ENCODE data around the gene EIF3B.
A peak's percentile ranks its signal among the peaks of the same experiment; 100 is the strongest.
"Not testable (repeated sequence)": the region's sequence is repeated elsewhere in the genome, so short reads cannot be mapped to it uniquely, and the experiment has no call there.

The EIF3B gene

DNA sequence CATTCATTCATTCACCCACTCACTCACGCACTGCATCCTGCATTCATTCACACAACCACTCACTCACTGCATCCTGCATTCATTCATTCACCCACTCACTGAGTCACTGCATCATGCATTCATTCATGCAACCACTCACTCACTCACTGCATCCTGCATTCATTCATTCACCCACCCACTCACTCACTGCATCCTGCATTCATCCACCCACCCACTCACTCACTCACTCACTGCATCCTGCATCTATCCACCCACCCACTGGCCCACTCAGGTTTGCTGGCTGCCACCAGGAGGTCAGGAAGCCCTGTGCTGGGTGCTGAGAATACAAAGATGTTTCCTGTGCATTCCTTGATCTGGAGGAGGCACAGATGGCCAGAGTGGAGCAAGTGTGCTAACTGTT lies 38.0 kb upstream of the EIF3B start:
- H3K4me1 ChIP-seq (ENCODE audit: control insufficient read depth, insufficient read depth, low read length, unreplicated experiment) = no peaks in the 10 kb centered on the region
- no peaks in the 10 kb centered on the region for H3K36me3 ChIP-seq (ENCODE audit: insufficient read depth, low read length)
- H3K4me3 ChIP-seq (ENCODE audit: low read depth, low read length) = no peak overlapping the region
- H3K27ac ChIP-seq (ENCODE audit: low read depth, low read length) = no peak overlapping the region
- H3K27me3 ChIP-seq (ENCODE audit: insufficient read depth, low read length) = no peaks in the 10 kb centered on the region
- H2AFZ ChIP-seq (ENCODE audit: low read length, unreplicated experiment) = no peak overlapping the region
- H3K79me2 ChIP-seq (ENCODE audit: control insufficient read depth, insufficient read depth, low read length, unreplicated experiment) = peaks cover 17% of the 10 kb centered on the region

DNA sequence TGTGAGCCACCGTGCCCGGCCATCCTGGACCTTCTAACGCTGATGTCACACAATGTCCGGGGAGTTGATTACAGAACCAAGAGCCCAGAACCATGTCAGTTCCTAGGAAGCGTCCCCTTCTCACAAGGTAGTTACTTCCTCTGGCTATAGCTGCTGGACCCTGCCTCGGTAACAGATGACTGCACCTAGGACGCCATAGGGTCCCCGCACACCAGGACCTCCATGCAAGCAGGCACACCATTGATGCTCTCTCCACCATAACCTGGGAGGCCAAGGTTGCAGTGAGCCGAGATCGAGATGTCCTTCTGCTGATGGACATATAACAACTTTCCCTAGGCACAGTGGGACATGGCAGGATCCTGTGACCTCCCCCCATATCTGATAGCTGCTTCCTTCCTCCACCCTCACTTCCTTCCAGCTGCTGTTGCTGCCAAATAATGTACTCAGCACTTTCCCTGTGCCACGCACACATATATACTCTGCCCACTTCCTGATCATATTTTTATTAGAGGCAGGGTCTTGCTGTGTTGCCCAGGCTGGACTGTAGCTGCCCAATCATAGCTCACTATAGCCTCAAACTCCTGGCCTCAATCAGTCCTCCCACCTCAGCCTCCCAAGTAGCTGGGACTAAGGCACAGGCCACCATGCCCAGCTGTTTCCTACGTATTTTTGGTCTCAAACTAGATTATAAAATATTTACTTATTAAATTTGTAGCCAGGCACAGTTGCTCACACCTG lies 36.9 kb upstream of the EIF3B start:
- no peak overlapping the region for H2AFZ ChIP-seq (ENCODE audit: low read length, unreplicated experiment)
- H3K27me3 ChIP-seq (ENCODE audit: insufficient read depth, low read length) = no peaks in the 10 kb centered on the region
- H3K4me3 ChIP-seq (ENCODE audit: low read depth, low read length) = no peak overlapping the region
- H3K79me2 ChIP-seq (ENCODE audit: control insufficient read depth, insufficient read depth, low read length, unreplicated experiment) = peaks cover 7% of the 10 kb centered on the region
- no peaks in the 10 kb centered on the region for H3K4me1 ChIP-seq (ENCODE audit: control insufficient read depth, insufficient read depth, low read length, unreplicated experiment)
- H3K27ac ChIP-seq (ENCODE audit: low read depth, low read length) = no peak overlapping the region
- no peaks in the 10 kb centered on the region for H3K36me3 ChIP-seq (ENCODE audit: insufficient read depth, low read length)

DNA sequence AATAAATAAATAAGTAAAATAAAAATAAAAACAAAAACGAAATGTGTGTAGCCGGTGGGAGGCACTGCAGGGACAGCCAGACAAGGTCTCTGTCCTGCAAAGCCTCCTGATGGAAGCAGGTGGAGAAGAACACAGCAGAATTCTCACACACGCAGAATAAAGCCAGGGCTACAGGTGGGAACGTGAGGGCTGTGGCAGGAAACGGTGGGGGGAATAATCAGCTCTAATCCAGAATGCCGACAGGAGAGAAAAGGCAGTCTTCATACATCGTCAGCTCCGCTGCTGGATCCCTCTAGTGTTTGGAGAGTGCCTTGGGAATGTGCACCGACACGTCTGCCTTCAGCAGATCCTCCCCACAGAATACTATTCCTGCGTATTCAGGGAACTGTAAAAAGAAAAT lies 33.6 kb upstream of the EIF3B start:
- H3K4me3 ChIP-seq (ENCODE audit: low read depth, low read length) = no peak overlapping the region
- H3K27ac ChIP-seq (ENCODE audit: low read depth, low read length) = no peak overlapping the region
- H2AFZ ChIP-seq (ENCODE audit: low read length, unreplicated experiment) = no peak overlapping the region

DNA sequence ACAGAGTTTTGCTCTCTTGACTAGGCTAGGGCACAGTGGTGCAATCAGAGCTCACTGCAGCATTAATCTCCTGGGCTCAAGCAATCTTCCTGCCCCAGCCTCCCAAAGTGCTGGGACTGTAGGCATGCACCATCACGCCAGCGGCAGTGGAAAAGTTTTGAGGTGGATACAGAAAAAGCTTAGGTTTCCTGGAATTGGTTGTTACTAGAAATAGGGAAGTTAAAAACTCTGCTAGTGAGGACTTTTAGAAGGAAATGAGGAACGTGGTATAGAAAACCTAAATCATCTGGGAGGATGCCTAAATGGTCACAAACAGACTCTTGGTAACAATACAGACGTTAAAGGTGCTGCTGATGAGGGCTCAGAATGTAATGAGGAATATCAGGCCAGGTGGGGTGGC lies 29.5 kb upstream of the EIF3B start:
- no peaks in the 10 kb centered on the region for H3K27me3 ChIP-seq (ENCODE audit: insufficient read depth, low read length)
- H2AFZ ChIP-seq (ENCODE audit: low read length, unreplicated experiment) = no peak overlapping the region
- H3K27ac ChIP-seq (ENCODE audit: low read depth, low read length) = no peak overlapping the region
- H3K79me2 ChIP-seq (ENCODE audit: control insufficient read depth, insufficient read depth, low read length, unreplicated experiment) = no peaks in the 10 kb centered on the region
- no peaks in the 10 kb centered on the region for H3K36me3 ChIP-seq (ENCODE audit: insufficient read depth, low read length)
- H3K4me3 ChIP-seq (ENCODE audit: low read depth, low read length) = no peak overlapping the region
- no peaks in the 10 kb centered on the region for H3K4me1 ChIP-seq (ENCODE audit: control insufficient read depth, insufficient read depth, low read length, unreplicated experiment)

More for the DNA sequence above, 33.6 kb upstream of the EIF3B start:
- H3K27me3 ChIP-seq (ENCODE audit: insufficient read depth, low read length) = no peaks in the 10 kb centered on the region
- H3K4me1 ChIP-seq (ENCODE audit: control insufficient read depth, insufficient read depth, low read length, unreplicated experiment) = no peaks in the 10 kb centered on the region
- no peaks in the 10 kb centered on the region for H3K36me3 ChIP-seq (ENCODE audit: insufficient read depth, low read length)
- no peaks in the 10 kb centered on the region for H3K79me2 ChIP-seq (ENCODE audit: control insufficient read depth, insufficient read depth, low read length, unreplicated experiment)

DNA sequence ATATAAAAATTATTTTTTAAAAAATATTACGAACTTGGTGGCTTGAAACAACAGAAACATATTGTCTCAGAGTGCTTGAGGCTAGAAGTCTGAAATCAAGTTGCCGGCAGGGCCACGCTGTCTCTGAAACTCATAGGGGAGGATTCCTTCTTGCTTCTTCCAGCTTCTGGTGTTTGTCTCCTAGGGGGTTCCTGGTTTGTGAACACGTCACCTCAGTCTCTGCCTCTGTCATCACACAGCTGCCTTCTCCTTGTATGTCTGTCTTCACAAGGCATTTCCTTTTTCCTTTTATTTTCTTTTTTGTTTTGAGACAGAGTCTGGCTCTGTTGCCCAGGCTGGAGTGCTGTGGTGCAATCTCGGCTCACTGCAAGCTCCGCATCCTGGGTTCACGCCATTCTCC lies 27.7 kb upstream of the EIF3B start:
- Histone ChIP-seq H3K36me3 (ENCODE audit: insufficient read depth, low read length) (no peaks in the 10 kb centered on the region), H3K4me3 (ENCODE audit: low read depth, low read length) (no peak overlapping the region), H3K4me1 (ENCODE audit: control insufficient read depth, insufficient read depth, low read length, unreplicated experiment) (no peaks in the 10 kb centered on the region), H2AFZ (ENCODE audit: low read length, unreplicated experiment) (no peak overlapping the region), H3K27me3 (ENCODE audit: insufficient read depth, low read length) (no peaks in the 10 kb centered on the region), H3K79me2 (ENCODE audit: control insufficient read depth, insufficient read depth, low read length, unreplicated experiment) (no peaks in the 10 kb centered on the region), H3K27ac (ENCODE audit: low read depth, low read length) (no peak overlapping the region)

DNA sequence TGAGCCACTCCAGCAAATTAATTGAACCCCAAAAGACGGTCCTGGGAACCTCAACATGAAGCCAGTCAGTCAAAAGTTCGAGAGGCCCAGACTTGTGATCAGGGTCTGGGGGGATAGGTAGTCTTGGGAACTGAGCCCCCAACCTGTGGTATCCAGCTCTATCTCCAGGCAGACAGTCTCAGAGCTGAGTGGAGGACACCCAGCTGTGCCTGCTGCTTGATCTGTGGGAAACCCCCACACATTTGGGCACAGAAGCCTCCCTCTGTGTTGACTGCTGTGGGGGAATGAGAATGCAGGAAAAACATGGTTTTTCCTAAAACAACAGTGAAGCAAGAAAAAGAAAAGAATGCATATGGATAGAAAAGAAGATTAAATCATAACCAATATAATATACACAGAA lies 24.1 kb upstream of the EIF3B start:
- H3K27ac ChIP-seq (ENCODE audit: low read depth, low read length) = no peak overlapping the region
- H3K79me2 ChIP-seq (ENCODE audit: control insufficient read depth, insufficient read depth, low read length, unreplicated experiment) = no peaks in the 10 kb centered on the region
- H3K4me3 ChIP-seq (ENCODE audit: low read depth, low read length) = no peak overlapping the region
- no peaks in the 10 kb centered on the region for H3K36me3 ChIP-seq (ENCODE audit: insufficient read depth, low read length)
- no peak overlapping the region for H2AFZ ChIP-seq (ENCODE audit: low read length, unreplicated experiment)
- H3K27me3 ChIP-seq (ENCODE audit: insufficient read depth, low read length) = no peaks in the 10 kb centered on the region
- H3K4me1 ChIP-seq (ENCODE audit: control insufficient read depth, insufficient read depth, low read length, unreplicated experiment) = no peaks in the 10 kb centered on the region

DNA sequence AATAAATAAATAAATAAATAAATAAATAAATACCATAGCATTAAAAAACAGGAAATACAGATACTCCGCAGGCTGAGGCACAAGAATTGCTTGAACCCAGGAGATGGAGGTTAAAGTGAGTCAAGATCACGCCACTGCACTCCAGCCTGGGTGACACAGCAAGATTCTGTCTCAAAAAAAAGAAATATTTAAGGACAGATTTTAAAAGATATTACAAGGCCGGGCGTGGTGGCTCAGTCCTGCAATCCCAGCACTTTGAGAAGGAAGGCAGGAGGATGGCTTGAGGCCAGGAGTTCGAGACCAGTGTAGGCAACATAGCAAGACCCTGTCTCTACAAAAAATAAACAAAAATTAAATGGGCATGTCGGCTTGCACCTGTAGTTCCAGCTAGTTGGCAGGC lies 22.9 kb upstream of the EIF3B start:
- no peak overlapping the region for H2AFZ ChIP-seq (ENCODE audit: low read length, unreplicated experiment)
- H3K27me3 ChIP-seq (ENCODE audit: insufficient read depth, low read length) = no peaks in the 10 kb centered on the region
- no peaks in the 10 kb centered on the region for H3K79me2 ChIP-seq (ENCODE audit: control insufficient read depth, insufficient read depth, low read length, unreplicated experiment)
- no peaks in the 10 kb centered on the region for H3K4me1 ChIP-seq (ENCODE audit: control insufficient read depth, insufficient read depth, low read length, unreplicated experiment)
- H3K4me3 ChIP-seq (ENCODE audit: low read depth, low read length) = no peak overlapping the region
- H3K36me3 ChIP-seq (ENCODE audit: insufficient read depth, low read length) = no peaks in the 10 kb centered on the region
- H3K27ac ChIP-seq (ENCODE audit: low read depth, low read length) = no peak overlapping the region

DNA sequence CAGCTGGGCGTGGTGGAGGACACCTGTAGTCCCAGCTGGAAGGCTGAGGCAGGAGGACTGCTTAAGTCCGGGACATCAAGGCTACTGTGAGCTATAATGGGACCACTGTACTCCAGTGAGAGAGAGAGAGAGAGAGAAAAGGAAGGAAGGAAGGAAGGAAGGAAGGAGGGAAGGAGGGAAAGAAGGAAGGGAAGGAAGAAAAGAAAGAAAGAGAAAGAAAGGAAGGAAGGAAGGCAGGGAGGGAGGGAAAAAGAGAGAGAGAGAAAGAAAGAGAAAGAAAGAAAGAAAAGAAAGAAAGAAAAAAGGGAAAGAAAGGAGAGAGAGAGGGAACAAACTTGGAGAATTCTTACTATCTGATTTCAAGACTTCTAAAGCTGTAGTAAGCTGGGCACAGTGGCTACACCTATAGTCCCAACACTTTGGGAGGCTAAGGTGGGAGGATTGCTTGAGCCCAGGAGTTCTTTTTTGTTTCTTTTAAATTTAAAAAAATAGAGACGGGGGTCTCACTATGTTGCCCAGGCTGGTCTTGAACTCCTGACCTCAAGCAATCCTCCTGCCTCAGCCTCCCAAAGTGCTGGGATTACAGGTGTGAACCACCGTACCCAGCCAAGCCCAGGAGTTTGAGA lies 21.9 kb upstream of the EIF3B start:
- not testable (repeated sequence) for H3K4me1 ChIP-seq (ENCODE audit: control insufficient read depth, insufficient read depth, low read length, unreplicated experiment); H3K4me3 ChIP-seq (ENCODE audit: low read depth, low read length); H3K27me3 ChIP-seq (ENCODE audit: insufficient read depth, low read length); H2AFZ ChIP-seq (ENCODE audit: low read length, unreplicated experiment); H3K27ac ChIP-seq (ENCODE audit: low read depth, low read length); H3K79me2 ChIP-seq (ENCODE audit: control insufficient read depth, insufficient read depth, low read length, unreplicated experiment); H3K36me3 ChIP-seq (ENCODE audit: insufficient read depth, low read length)

DNA sequence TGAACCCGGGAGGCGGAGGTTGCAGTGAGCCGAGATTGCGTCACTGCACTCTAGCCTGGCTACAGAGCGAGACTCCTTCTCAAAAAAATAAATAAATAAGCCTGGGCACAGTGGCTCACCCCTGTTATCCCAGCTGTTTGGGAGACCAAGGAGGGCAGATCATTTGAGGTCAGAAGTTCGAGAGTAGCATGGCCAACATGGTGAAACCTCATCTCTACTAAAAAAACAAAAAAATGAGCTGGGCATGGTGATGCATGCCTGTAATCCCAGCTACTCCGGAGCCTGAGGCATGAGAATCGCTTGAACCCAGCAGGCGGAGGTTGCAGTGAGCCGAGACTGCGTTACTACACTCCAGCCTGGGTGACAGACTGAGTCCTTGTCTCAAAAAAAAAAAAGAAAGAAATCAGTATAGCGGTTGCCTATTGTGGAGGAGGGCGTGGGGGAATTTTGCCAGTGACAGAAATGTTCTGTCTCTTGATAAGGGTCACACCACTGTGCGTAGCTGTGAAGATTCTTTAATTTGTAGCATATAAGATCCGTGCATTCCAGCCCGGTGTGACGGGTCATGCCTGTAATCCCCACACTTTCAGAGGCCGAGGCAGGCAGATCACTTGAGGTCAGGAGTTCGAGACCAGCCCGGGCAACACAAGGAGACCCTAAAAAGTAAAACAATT lies 17.9 kb upstream of the EIF3B start:
- Histone ChIP-seq H3K79me2 (ENCODE audit: control insufficient read depth, insufficient read depth, low read length, unreplicated experiment) (no peaks in the 10 kb centered on the region), H3K36me3 (ENCODE audit: insufficient read depth, low read length) (no peaks in the 10 kb centered on the region), H3K4me3 (ENCODE audit: low read depth, low read length) (no peak overlapping the region), H3K27ac (ENCODE audit: low read depth, low read length) (no peak overlapping the region), H3K4me1 (ENCODE audit: control insufficient read depth, insufficient read depth, low read length, unreplicated experiment) (no peaks in the 10 kb centered on the region), H2AFZ (ENCODE audit: low read length, unreplicated experiment) (no peak overlapping the region), H3K27me3 (ENCODE audit: insufficient read depth, low read length) (no peaks in the 10 kb centered on the region)

DNA sequence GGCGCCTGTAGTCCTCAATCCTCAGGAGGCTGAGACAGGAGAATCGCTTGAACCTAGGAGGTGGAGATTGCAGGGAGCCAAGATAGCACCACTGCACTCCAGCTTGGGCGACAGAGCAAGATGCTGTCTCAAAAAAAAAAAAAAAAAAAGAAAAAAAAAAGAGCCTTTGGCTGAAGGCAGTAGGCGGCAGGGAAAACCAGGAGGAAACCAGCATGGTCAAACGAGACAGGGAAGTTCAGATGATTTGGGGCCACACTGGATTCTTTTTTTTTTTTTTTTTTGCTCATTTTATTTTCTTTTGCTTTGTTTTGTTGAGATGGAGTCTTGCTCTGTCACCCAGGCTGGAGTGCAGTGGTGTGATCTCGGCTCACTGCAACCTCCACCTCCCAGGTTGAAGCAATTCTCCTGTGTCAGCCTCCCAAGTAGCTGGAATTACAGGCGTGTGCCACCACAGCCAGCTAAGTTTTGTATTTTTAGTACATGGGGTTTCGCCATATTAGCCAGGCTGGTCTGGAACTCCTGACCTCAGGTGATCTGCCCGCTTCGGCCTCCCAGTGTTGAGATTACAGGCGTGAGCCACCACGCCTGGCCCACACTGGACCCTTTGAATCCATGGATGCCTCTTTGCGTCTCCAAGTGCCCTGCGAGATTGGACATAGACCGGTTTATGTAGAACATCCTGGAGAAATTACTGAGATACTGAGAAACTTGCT lies 7.1 kb upstream of the EIF3B start:
- H3K36me3 ChIP-seq (ENCODE audit: insufficient read depth, low read length); H3K79me2 ChIP-seq (ENCODE audit: control insufficient read depth, insufficient read depth, low read length, unreplicated experiment); H3K27me3 ChIP-seq (ENCODE audit: insufficient read depth, low read length); H3K4me1 ChIP-seq (ENCODE audit: control insufficient read depth, insufficient read depth, low read length, unreplicated experiment): not testable (repeated sequence)
- peak overlapping the region; percentile 45; the same call in 1 of the 2 replicates for H3K4me3 ChIP-seq (ENCODE audit: low read depth, low read length)
- H2AFZ ChIP-seq (ENCODE audit: low read length, unreplicated experiment) = peak overlapping the region; percentile 83
- H3K27ac ChIP-seq (ENCODE audit: low read depth, low read length) = 0 out of 2 replicates have a peak overlapping the region, but pooled peaks have one; percentile 32
